Hair follicular keratinocyte (primary cell): Measurements from ENCODE around the gene PSMB5. TPM values are rescaled to one million over a fixed set of nuclear protein-coding genes. Genes with fewer than 3 reads are reported as not detected.

Experiments used
- total RNA-seq: library from RNA; depleted of rRNA; stranded (reverse); fragments of >200 nt; gene quantifications from 2 replicates; pipeline ENCODE4 v1.2.3, GENCODE V29; 2015

The PSMB5 gene
- 250 and 359 TPM in 2 replicates for total RNA-seq

GRCh38 chr14:23034498-23035302, at the start of gene PSMB5:
PSMB5 (minus strand) TSS chr14:23034900; CDS start chr14:23034881, 19 bp downstream.

GRCh38 chr14:23056956-23057756, 22.5 kb upstream of the PSMB5 start, which contains the start of gene CDH24:
CDH24 (minus strand) TSS chr14:23057520; CDS start chr14:23055733, 1,787 bp downstream.

GRCh38 chr14:23042162-23042965, 7.7 kb upstream of the PSMB5 start, which contains the start of gene PSMB11:
PSMB11 (plus strand) TSS chr14:23042212; CDS start chr14:23042226, 14 bp downstream.

GRCh38 chr14:23009939-23010726, 24.6 kb downstream of the PSMB5 start, which contains the start of gene C14orf93:
C14orf93 (minus strand) TSS chr14:23010143; CDS start chr14:22999023, 11,120 bp downstream.

GRCh38 chr14:22982477-22983245, 52.0 kb downstream of the PSMB5 start, which contains the start of gene AJUBA:
AJUBA (minus strand) TSS chr14:22982551; CDS start chr14:22982266, 285 bp downstream.

Other genes with a start within 250 kb of the PSMB5 start
- gene SLC7A7, start 219.5 kb downstream of the PSMB5 start, total RNA-seq, result 0.78 and 5.2 TPM in 2 replicates
- 135 and 193 TPM in 2 replicates for gene MRPL52, start 205.0 kb downstream of the PSMB5 start, total RNA-seq
- gene MMP14, start 198.3 kb downstream of the PSMB5 start, total RNA-seq, result 365 and 745 TPM in 2 replicates
- gene LRP10, start 163.2 kb downstream of the PSMB5 start, total RNA-seq, result 83.4 and 117 TPM in 2 replicates
- gene REM2, start 151.7 kb downstream of the PSMB5 start, total RNA-seq, result 0.04 and 0.39 TPM in 2 replicates
- 37.6 and 47.2 TPM in 2 replicates for gene RBM23, start 115.8 kb downstream of the PSMB5 start, total RNA-seq
- gene PRMT5, start 105.5 kb downstream of the PSMB5 start, total RNA-seq, result 88.4 and 111 TPM in 2 replicates
- gene HAUS4, start 77.8 kb downstream of the PSMB5 start, total RNA-seq, result 93.3 and 103 TPM in 2 replicates
- 144 and 157 TPM in 2 replicates for gene AJUBA, start 52.3 kb downstream of the PSMB5 start, total RNA-seq
- 16.7 and 18.8 TPM in 2 replicates for gene C14orf93, start 24.8 kb downstream of the PSMB5 start, total RNA-seq
- gene PSMB11, start 7.3 kb upstream of the PSMB5 start, total RNA-seq, result not detected in 2 replicates
- 6.0 and 8.8 TPM in 2 replicates for gene CDH24, start 22.6 kb upstream of the PSMB5 start, total RNA-seq
- gene ACIN1, start 60.2 kb upstream of the PSMB5 start, total RNA-seq, result 57.8 and 63.2 TPM in 2 replicates
- gene C14orf119, start 60.6 kb upstream of the PSMB5 start, total RNA-seq, result 53.8 and 57.8 TPM in 2 replicates
- not detected in 2 replicates for gene CIROP, start 70.1 kb upstream of the PSMB5 start, total RNA-seq
- gene CEBPE, start 84.4 kb upstream of the PSMB5 start, total RNA-seq, result not detected in 2 replicates
- gene SLC7A8, start 148.8 kb upstream of the PSMB5 start, total RNA-seq, result 53.1 and 61.2 TPM in 2 replicates
- gene RNF212B, start 203.0 kb upstream of the PSMB5 start, total RNA-seq, result not detected in 2 replicates